Measurements from ENCODE around the gene ZBP1.

ZBP1 gene

DNA sequence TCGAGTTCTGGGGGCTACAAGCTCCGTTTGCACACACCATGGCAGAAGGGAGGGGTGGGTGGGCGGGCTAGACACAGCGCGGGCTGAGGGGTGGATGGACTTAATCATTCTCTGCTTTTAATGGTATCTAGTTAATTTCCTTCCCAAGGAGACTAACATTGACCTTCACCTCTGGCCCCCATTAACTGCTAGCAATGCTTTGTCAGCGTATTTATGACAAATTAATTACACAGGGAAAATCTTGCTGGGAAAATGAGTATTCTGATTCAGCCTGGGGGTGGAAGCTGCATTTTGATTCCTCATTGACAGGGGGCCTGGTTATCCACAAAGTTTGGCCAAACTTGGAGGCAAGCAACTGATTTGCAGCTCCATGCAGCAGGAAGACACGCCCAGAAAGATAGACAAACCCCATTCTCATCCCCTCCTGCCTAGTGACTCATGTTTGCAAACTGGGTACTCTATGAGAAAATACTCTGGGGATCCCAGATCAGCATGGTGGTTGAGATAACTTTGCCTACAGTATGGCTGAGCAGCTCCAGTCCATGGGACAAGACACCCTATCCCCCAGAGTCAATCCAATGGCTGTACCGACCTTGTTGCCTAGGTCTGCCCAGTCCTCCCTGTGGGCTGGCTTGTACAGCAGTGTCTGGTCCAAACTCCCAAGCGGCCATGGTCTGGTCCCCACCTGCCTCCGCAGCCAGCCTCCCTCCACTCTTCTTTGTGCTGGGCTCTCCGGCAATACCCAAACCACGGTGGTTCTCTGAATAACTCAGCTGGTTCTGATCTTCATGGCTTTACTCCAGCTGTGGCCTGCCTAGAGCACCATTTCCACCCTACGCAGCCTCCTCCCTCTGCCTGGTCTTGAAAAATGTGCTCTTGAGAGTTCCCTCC lies 19.7 kb downstream of the ZBP1 start:
- DNase-seq (ENCODE audit: low read depth, low spot score): no peak

DNA sequence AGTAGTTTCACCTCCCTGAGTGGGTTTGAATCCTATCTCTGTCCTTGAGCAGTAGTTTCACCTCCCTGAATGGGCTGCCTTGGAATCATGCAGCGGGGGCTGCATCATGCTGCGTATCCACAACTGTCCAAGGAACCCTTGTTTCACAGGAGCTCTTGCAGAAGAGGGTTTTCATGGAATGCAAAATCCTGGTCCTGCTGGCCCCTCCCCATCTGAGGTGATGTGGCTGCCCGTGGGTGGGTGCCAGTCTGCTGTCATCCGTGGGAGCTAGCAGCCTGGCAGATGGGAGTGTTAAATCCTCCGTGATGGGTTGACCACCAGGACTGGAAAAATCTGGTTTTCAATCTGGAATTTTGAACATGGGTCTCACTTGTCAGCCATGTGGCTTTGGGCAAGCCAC lies 21.7 kb downstream of the ZBP1 start:
- no peak for DNase-seq (ENCODE audit: low read depth, low spot score)

DNA sequence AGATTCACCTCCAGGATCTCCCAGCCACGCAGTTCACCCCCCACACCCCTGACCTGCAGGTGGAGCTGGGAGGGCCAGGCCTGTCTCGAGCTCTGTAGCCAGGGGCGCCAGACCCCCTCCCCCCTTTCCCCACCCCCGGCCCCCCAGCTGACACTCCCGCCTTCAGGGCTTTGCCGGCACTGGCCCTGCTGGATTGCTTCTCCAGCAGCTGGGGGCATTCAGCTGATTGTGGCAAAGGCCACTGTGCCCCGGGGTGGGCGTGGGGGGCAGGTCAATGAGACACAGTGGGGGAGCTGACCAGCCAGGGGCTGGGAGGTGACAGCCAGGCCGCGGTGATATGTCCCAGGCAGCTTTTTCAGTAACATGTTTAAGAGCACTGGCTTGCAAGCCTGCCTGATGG lies 22.2 kb downstream of the ZBP1 start:
- no peak for DNase-seq (ENCODE audit: low read depth, low spot score)

DNA sequence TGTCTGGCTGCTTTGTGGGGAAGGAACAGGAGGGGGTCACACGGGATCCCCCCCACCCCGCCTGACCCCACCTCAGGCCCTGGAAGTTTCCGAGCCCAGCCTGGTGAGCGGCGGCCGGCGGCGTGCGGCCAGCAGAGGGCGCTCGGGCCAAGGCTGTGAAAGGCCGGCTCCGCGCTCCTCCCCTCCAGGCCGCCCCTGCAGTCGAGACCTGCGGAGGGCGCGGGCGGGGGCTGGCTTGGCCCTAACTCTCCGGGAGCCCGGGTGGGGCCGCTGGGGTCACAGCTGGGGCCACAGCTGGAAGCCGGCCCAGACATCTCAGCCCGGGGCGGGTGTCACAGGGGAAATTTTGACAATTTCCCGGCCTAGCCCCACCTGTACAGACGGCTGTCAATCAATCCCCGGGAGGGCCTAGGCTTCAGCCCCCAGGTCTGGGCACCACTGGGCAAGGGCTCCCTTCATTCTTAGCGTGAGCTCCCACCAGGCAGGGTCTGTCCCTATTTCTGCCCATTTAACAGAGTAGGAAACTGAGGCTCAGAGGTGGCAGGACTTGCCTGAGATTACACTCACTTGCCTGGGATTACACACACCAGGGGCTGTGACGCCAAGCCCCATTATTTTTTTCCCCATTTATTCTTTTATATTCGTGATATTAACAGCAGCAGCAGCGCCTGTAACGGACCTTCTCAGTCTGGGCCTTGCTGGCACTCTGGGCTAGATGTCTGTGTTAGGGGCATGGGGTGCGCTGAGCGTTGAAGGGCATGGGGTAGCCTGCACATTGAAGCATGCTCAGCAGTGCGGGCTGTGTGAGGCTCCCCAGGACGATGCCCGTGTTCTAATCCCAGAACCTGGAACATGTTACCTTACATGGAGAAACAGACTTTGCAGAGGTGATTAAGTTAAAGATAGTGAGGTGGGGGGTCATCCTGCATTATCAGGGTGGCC lies 23.0 kb downstream of the ZBP1 start:
- DNase-seq (ENCODE audit: low read depth, low spot score): no peak

DNA sequence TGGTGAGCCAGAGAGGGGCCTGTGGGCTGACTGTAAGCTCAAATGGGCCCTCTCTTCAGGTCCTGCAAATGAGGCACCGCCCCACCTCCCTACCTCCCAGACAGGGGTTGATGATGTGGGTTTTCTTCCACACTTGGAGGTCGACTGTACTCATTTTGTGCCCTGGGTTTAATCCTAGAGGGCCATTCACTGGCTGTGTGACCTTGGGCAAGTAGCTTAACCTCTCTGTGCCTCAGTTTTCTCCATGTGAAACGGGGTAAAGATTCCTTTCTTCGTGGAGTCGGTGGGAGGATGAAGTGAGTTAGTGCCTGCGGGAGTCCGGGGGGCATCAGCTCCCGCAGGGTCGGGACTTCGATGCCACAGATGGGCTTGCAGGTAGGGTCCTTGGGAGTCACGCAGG lies 23.9 kb downstream of the ZBP1 start:
- no peak for DNase-seq (ENCODE audit: low read depth, low spot score)

DNA sequence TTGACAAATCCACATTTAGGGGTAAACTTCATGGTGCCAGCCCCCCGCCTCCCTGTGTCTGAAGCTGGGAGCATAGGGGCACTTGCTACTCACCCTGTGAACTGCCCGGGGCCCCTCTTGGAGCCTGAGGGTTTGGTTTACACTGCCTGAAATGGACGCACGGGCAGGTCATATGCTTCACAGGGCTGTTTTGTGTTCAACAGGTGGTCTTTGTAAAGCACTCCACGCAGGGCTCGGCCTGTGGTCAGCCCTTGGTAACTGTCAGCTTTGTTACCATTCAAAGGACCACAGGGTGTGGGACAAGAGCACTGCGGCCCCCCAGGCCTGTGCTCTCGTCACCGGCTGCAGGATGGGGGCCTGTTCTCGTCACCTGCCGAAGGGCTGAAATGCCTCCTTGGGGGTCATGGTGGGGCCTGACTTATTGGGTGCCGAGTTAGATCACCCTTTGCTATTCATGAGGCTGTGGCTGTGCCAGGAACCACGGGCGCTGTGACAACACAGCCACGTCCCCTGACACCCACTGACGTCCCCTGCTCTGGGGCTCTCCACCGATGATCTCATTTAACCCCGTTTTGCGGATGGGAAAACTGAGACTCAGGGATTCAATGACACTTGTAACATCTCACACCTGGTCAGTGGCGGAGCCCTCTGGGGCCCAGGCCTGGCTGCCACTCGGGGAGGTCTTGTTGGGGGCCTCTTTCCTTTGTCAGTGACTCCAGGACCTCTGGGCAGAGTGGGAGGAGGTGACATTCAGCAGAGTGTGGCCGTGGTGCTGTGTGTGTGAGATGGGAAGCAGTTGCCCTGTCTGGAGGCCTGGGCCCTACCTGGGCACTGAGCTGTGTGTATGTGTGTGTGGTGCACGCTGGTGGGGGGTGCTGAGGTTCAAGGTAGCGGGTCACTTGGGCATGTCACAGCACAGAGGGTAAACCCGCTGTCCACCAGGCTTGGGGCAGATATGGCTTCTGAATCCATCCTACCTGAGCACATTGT lies 24.9 kb downstream of the ZBP1 start:
- DNase-seq (ENCODE audit: low read depth, low spot score): no peak

DNA sequence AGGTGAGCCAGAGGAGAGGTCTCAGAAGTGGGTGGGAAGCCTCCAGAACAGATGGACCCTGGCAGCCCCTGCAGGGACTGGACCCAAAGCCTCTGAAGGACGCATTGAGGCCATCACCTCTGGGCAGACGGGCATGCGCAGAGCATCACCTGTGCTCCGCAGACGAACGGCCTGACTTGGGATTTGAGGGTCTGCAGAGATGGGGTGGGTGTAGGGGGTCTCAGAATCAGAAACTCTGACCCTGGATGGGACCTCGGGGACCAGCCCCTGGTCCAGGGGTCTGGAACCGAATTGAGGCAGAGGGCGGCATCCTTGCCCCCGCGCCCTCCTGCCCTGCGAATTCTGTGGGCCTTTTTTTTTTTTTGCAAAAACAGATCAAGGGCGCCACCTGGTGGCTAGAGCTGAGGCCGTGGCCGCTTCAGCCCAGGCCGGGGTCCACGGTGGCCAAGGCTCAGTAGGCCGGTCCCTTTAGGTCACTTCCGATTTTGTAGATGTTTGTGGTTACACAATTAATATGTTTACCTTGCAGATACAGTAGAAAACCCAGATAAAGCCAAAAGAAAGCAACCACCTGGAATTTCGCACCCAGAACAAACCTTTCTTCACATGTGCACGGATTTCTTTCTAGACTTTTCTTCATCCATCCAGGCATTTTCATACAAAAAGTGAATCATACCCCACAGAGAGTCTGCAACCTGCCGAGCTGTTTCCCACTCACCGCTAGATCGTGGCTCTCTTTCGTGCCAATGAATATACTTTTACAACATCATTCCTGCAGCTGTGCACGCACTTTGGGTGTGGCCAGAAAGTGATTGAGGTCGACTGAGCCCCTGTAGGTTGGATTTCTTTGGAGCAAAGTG lies 25.9 kb downstream of the ZBP1 start:
- no peak for DNase-seq (ENCODE audit: low read depth, low spot score)

DNA sequence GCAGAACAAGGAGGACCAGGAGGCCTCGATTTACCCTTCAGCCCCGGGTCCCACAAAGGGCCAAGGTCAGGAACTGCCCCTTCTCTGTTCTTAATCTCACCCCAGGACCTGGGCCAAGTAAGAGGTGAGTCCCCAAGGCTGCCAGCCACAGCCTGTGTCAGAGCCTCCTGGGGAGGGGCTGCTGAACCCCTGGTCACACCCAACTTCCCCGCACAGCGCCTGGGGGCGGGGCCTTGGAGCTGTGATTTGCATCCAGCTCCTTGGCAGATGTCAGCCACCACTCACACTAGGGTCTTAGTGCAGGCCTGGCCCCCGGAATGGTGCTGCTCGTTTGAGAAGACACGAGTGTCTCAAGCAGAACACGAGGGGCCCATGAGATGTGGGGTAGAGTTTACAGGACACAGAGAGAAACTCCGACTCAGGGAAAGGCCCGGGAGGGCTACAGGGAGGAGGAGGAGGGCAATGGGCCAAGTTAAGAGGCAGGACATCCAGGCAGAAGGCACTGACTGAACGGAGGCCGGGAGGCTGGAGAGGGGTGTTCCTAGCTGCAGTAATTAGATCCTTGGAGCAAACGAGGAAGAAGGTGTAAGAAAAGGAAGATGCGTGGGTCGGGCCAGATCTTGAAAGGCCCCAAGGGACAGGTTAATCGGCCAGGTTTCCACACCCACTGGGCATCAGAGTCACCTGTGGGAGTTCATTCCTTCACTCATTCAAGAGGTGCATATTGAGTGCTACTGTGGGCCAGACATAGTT lies 26.9 kb downstream of the ZBP1 start:
- DNase-seq (ENCODE audit: low read depth, low spot score): no peak

DNA sequence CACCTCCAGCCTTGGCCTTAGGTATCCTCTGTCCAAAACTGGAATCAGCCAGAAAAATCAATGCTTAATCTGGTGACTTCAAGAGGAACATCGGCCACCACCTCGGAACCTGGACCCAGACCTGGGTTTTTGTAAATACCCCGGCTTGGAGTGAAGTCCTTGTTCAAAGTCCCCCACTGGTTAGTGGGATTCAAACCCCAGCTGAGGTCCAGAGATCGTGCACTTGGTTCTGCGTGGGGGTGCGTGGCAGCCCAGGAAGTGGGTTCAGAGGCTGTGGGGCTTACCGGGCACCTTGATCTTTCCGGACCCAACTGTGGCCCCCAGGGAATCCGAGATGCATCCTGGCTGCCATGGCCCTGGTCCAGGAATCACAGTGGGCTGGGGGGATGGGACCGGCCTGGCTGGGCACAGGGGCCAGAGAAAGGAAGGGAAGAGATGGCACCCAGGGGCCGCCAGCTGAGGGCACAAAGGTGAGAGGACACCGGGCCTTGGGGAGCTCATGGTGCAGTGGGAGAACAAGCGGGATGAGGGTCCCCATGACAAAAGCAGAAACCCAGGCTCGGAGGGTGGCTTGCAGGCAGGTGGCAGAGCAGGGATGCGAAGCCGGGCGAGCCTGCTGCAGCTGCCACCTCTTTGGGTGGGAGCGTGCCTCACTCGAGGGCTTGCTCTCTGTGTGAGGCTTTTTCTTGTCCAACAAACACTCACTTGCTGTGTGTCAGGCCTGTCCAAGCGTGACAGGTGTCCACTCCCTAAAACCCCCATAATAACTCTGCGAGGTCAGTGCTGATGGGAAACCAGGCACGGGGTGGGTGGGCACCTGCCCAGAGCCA lies 27.7 kb downstream of the ZBP1 start:
- no peak for DNase-seq (ENCODE audit: low read depth, low spot score)

DNA sequence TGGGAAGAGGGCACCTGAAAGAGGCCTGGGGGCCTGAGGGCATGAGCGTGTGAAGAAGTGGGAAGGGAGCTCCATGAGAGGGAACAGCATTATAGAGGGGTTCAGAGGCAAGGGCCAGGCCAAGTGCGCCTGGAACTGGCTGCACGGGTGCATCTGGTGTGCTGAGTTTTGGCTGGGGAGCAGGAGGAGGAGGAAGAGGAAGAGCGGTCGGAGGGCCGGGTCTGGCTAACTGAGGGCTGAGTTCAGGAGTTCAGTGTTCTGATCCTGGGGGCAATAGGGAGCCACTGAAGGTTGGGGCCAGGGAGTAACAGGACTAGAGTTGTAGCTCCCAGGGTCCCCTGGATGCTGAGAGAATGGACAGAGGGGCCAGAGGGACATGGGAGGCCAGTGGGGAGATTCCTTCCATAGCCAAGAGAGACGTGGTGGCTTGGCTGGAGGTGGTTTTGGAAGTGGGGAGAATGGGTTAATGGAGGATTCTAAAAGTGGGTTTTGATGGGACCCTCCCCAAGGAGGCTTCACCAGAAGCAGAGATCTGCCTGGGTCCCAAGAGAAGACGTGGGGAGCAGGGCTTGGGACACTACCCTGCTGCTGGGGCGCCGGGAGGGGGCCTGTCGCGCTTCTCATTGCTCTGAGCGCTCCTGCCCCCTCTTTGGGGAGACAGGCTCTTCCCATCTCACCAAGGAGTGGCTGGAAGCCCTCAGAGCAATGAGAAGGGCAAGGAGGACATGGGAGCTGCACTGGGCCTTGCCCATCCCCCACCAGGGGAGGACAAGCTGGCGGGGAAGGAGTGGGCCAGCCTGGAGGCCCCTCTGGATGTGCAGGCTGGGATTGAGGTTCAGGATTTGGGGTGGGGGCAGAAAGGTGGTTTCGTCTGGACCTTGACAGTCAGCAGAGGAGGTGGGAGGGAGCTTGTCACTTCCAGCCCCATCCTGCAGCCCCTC lies 28.7 kb downstream of the ZBP1 start:
- DNase-seq (ENCODE audit: low read depth, low spot score): no peak

DNA sequence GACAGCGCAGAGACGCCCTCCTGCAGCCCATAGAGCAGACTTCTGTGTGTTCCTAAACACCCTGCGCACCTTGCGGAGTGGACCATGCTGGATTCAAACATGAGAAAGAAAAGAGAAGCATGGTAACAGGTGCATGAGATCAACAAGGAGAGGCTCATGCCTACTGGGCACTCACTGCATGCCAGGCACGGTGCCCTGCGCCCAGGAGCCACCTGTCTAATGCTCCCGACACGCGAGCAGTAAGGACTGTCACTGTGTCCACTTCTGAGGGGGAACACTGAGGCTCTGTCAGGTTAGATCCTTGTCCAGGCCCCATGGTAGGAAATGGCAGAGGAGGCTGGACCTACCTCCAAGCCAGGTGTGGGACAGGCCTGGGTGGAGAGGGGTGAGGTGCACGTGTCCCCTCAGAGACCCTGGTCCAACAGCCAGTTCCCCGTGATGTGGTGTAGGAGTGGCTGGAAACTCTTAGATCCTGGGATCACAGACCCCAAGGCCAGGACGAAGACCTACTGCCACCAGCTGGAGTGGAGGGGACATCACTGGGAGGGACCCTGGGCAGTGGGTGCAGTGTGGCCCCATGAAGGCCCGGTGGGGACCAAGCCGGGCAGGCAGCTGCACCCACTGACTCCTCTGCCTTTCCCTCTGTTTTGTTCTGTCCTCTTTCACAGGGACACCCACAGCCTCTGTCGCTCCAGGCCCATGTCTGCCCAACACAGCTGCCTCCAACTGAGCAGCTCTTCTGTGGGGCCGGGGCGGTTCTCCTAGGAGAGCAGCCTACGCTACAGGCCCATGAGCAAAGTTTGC lies 29.5 kb downstream of the ZBP1 start:
- no peak for DNase-seq (ENCODE audit: low read depth, low spot score)

DNA sequence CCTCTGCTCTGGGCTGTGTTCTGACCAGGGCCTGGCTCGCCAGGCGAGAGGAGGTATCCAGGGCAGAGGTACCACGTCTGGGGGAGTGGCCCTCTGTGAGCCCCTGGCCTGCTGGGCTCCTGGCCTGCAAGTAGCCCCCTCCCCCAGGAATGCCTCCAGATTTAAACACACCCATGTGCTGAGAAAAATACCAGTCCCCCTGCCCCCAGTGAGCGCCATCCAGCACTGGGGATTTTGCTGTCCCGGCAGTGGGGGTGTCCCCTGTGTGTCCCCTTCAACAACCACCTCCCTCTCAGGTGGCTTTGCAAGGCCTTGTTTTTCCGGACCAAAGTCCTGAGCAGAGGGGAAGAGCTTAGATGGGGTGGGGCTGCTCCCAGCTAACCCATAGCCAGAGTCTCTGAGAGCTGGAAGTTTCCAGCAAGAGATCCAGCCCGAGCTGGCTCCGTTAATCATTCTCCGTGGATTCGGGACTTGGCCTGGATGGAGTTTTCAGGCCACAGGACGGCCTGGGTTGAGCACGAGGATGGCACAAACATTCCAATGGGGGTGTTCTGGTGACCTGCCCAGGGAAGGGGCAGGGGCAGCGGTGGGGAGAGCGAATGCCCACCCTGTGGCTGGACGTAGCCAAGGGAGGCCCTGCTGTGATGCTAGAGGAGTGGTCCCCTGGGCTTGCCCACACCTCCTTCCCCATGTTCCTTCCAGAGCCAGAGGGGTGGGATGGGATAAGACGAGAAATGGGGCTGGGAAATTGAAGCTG lies 30.3 kb downstream of the ZBP1 start:
- DNase-seq (ENCODE audit: low read depth, low spot score): no peak

DNA sequence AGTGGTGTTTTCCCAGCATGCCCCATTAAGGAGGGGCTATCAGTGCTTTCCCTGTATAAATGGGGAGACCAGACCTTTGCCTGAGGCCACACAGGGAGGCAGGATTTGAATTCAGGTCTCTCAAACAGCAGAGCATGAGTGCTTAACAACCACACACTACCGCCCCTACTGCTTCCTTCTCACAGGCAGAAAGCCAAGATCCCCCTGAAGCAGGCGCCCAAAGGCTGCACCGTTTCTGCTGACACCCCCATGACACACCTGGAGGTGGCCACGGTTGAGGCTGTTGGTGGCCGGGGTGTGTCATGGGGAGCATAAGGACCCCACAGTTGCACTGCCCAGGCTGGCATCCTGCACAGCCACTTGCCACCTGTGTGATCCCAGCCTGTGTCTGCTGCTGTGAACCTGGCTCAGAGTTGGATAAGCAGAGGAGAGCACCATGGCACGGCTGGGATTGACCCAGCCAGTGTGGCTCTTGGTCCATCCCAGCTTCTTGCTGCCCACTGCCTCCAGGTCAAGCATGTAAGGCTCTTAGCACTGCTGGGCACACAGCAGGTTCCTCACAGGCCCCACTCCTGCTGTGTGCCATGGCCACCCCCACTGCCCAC lies 31.0 kb downstream of the ZBP1 start:
- no peak for DNase-seq (ENCODE audit: low read depth, low spot score)

DNA sequence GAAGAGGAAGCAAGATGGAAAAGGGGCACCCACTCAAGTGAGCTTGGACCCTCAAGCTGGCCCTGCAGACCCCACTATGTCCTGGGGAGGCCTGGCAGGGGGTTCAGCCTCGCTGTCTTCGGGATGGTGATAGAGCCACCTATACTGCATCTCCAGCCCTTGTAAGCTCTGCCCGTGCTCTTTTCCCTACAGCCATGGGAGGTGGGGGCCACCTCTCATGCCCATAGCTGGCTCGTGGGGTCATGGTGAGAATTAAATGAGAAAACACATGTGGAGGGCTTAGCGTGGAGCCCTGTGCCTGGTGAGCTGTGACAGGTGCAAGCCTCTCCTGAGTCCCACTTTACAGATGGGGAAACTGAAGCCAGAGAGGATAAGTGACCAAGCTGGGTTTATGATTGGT lies 31.6 kb downstream of the ZBP1 start:
- DNase-seq (ENCODE audit: low read depth, low spot score): no peak

DNA sequence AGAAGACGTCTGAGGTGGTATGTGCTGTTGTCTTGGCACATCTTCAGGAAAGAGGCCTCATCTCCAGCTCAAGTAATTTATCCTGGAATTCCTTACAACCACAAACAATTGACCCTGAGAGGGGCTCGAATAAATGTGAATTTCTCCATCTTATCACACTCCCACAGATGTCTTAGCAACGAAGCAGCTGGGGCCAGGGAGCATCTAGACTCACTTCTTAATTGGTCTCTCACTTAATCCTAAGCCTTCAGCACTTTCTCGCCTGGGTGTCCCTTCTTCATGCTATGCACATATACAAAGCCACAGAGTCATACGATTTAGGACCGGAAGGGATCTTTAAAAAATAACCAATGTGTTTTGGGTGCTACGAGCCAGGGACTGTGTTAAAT lies 32.2 kb downstream of the ZBP1 start:
- no peak for DNase-seq (ENCODE audit: low read depth, low spot score)
